OCI-LY7 (cell line): Measurements from ENCODE around the gene BACH2.

ENCODE experiments used
- EZH2phosphoT487 ChIP-seq: fragments of 200-600 bp; sonication (generic); IDR thresholded peaks from 2 replicates; pipeline ENCODE4 v1.6.1; 2018; ENCODE audit warnings: low read depth, borderline replicate concordance, mild to moderate bottlenecking, mixed run types, antibody characterized with exemption, low read length, moderate library complexity, mixed read lengths
- TF ChIP-seq, protein P1 (sequence below): fragments of 200-600 bp; sonication (generic); conservative IDR thresholded peaks from 2 replicates; pipeline ENCODE4 v1.5.1; 2014; ENCODE audit warnings: mild to moderate bottlenecking, antibody characterized with exemption, low read length, moderate library complexity, mixed read lengths

DNA sequence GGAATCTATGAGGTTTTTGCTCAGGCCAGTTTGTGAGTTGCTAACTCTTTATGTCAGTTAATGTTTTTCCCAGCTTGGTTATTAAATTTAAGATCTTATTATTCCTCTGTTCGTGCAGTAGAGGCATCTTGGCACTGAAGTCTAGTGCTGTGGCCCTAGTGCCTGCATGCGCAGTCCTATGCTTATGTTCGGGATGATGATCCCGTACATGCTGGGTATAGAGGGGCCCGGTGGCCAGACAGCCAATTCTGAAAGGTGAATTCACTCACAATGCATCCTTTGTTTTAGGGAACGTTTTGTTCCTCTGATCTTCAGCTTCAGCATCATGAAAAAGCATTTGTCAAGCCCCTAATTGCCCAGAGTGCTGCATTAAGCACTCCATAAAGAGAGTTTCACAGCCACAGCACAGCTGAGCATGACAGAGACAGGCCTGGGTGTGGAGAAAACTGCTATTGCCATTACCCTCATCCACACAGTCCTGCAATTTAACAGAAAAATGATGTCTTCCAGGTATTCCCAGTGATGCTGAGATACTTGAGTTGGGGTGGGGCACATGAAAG, 39.8 kb upstream of the BACH2 start:
- TF ChIP-seq EZH2phosphoT487: no peak
- TF ChIP-seq, protein P1, sequence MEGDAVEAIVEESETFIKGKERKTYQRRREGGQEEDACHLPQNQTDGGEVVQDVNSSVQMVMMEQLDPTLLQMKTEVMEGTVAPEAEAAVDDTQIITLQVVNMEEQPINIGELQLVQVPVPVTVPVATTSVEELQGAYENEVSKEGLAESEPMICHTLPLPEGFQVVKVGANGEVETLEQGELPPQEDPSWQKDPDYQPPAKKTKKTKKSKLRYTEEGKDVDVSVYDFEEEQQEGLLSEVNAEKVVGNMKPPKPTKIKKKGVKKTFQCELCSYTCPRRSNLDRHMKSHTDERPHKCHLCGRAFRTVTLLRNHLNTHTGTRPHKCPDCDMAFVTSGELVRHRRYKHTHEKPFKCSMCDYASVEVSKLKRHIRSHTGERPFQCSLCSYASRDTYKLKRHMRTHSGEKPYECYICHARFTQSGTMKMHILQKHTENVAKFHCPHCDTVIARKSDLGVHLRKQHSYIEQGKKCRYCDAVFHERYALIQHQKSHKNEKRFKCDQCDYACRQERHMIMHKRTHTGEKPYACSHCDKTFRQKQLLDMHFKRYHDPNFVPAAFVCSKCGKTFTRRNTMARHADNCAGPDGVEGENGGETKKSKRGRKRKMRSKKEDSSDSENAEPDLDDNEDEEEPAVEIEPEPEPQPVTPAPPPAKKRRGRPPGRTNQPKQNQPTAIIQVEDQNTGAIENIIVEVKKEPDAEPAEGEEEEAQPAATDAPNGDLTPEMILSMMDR: no peak
